HepG2 (cell line): ENCODE results near the gene UXS1. TPM values are rescaled to one million over a fixed set of nuclear protein-coding genes. Genes with fewer than 3 reads are reported as not detected.
A peak's percentile ranks its signal among the peaks of the same experiment; 100 is the strongest.

Experiments
- ATF7-NPFF ChIP-seq: sonication (generic); formaldehyde crosslinking; IDR thresholded peaks from 2 replicates; pipeline ENCODE4 v1.8.1; 2023; ENCODE audit warnings: mild to moderate bottlenecking, low read depth, missing genetic modification reagents, moderate library complexity
- CC2D1A ChIP-seq: sonication (generic); formaldehyde crosslinking; IDR thresholded peaks from 2 replicates; pipeline ENCODE4 v1.8.1; 2023; ENCODE audit warnings: mild to moderate bottlenecking, missing genetic modification reagents
- CEBPZ ChIP-seq: IDR thresholded peaks from 2 replicates; pipeline ENCODE4 v1.6.1; 2012; ENCODE audit warnings: low read length, improper control_type of control experiment
- EP300 ChIP-seq, 3 experiments: sonication (generic) in 1 of 3; formaldehyde crosslinking in 1 of 3; IDR thresholded peaks; 2 replicates each; pipeline versions ENCODE4 v1.5.1 to v1.6.1; 2011 to 2020; ENCODE audit warnings: low read depth in 2 of 3, low read length in 2 of 3, borderline replicate concordance in 1 of 3, improper control_type of control experiment in 1 of 3, mild to moderate bottlenecking in 1 of 3, missing genetic modification reagents in 1 of 3, moderate library complexity in 1 of 3
- FOXP1 ChIP-seq, 2 experiments: fragments of 450-650 bp in 1 of 2; IDR thresholded peaks; 2 replicates each; pipeline ENCODE4 v1.6.1; 2017 to 2018; ENCODE audit warnings: antibody characterized with exemption in 1 of 2
- GTF2F1 ChIP-seq: fragments of 150-350 bp; IDR thresholded peaks from 2 replicates; pipeline ENCODE4 v1.6.1; 2014; ENCODE audit warnings: low read length
- HCFC1 ChIP-seq: fragments of 150-350 bp; IDR thresholded peaks from 2 replicates; pipeline ENCODE4 v1.6.1; 2014; ENCODE audit warnings: low read depth, low read length
- HHEX ChIP-seq: IDR thresholded peaks from 2 replicates; pipeline ENCODE4 v1.6.1; 2016; ENCODE audit warnings: control low read depth
- HNRNPUL1 ChIP-seq: fragments of 200-400 bp; formaldehyde crosslinking; IDR thresholded peaks from 2 replicates; pipeline ENCODE4 v1.6.1; 2017; ENCODE audit warnings: low read depth, mild to moderate bottlenecking, low read length, moderate library complexity
- HOXA3 ChIP-seq: sonication (generic); formaldehyde crosslinking; IDR thresholded peaks from 2 replicates; pipeline ENCODE4 v1.5.0; 2020; ENCODE audit warnings: missing genetic modification reagents
- KDM5B ChIP-seq: sonication (generic); formaldehyde crosslinking; IDR thresholded peaks from 2 replicates; pipeline ENCODE4 v1.4.0; 2020; ENCODE audit warnings: missing genetic modification reagents, mild to moderate bottlenecking, borderline replicate concordance
- MYNN ChIP-seq: sonication (generic); formaldehyde crosslinking; IDR thresholded peaks from 2 replicates; pipeline ENCODE4 v1.4.0; 2020; ENCODE audit warnings: mild to moderate bottlenecking, low read depth, missing genetic modification reagents
- NAIF1 ChIP-seq: sonication (generic); formaldehyde crosslinking; IDR thresholded peaks from 2 replicates; pipeline ENCODE4 v1.5.0; 2020; ENCODE audit warnings: mild to moderate bottlenecking, missing genetic modification reagents, borderline replicate concordance
- NFATC3 ChIP-seq: sonication (generic); formaldehyde crosslinking; IDR thresholded peaks from 2 replicates; pipeline ENCODE4 v1.5.1; 2020; ENCODE audit warnings: mild to moderate bottlenecking, missing genetic modification reagents
- NFYB ChIP-seq: sonication (generic); formaldehyde crosslinking; IDR thresholded peaks from 2 replicates; pipeline ENCODE4 v1.4.0; 2020; ENCODE audit warnings: missing genetic modification reagents
- SNAI1 ChIP-seq: sonication (generic); formaldehyde crosslinking; IDR thresholded peaks from 2 replicates; pipeline ENCODE4 v1.5.0; 2020; ENCODE audit warnings: mild to moderate bottlenecking, missing genetic modification reagents, borderline replicate concordance
- SNRNP70 ChIP-seq: fragments of 200-400 bp; formaldehyde crosslinking; IDR thresholded peaks from 2 replicates; pipeline ENCODE4 v1.6.1; 2017; ENCODE audit warnings: mild to moderate bottlenecking, low read depth, low read length, moderate library complexity
- TRIM24 ChIP-seq: sonication (generic); formaldehyde crosslinking; IDR thresholded peaks from 2 replicates; pipeline ENCODE4 v1.8.0; 2022; ENCODE audit warnings: mild to moderate bottlenecking, missing genetic modification reagents
- ZFYVE20 ChIP-seq: sonication (generic); formaldehyde crosslinking; IDR thresholded peaks from 2 replicates; pipeline ENCODE4 v1.8.0; 2023; ENCODE audit warnings: low read depth, mild to moderate bottlenecking, moderate library complexity, missing genetic modification reagents, borderline replicate concordance
- ZNF33B ChIP-seq: sonication (generic); formaldehyde crosslinking; IDR thresholded peaks from 2 replicates; pipeline ENCODE4 v1.5.1; 2020; ENCODE audit warnings: mild to moderate bottlenecking, missing genetic modification reagents
- ZNF530 ChIP-seq: sonication (generic); formaldehyde crosslinking; IDR thresholded peaks from 2 replicates; pipeline ENCODE4 v1.5.0; 2020; ENCODE audit warnings: low read depth, mild to moderate bottlenecking, missing genetic modification reagents
- polyA plus RNA-seq, 8 experiments: library from polyadenylated mRNA; depleted of rRNA in 3 of 8; stranded (reverse) in 7 of 8; unstranded in 1 of 8; fragments of >200 nt; fragmentation: Illumina TruSeq in 4 of 8; extraction: Trizol in 4 of 8; gene quantifications; 2 replicates each; pipeline versions ENCODE4 v1.2.1 to v1.2.3, GENCODE V29; 2011 to 2016; ENCODE audit warnings: low read depth in 4 of 8, missing spikeins in 1 of 8, mixed read lengths in 1 of 8; ENCODE audit not compliant: insufficient read depth in 1 of 8
- total RNA-seq, 5 experiments: library from RNA; depleted of rRNA; stranded (reverse); fragments of >200 nt; fragmentation: Illumina TruSeq; extraction: Trizol; gene quantifications; 2 replicates each; pipeline ENCODE4 v1.2.3, GENCODE V29; 2016; ENCODE audit warnings: low read depth in 1 of 5
- TF ChIP-seq, protein P1 (sequence below), 2 experiments: sonication (generic) in 1 of 2; formaldehyde crosslinking in 1 of 2; IDR thresholded peaks; 2 replicates each; pipeline versions ENCODE4 v1.4.0 to v1.6.1; 2016 to 2020; ENCODE audit warnings: borderline replicate concordance in 1 of 2, low read depth in 1 of 2, mild to moderate bottlenecking in 1 of 2, missing genetic modification reagents in 1 of 2

Gene UXS1
- total and polyA plus RNA-seq, 2 of the 13 experiments (the other 11 are each of a cell fraction or from before 2014, with no cell fraction given), result 53.3 to 110 TPM

- TF ChIP-seq CEBPZ (no peak), ATF7-NPFF (CRISPR knock-in tag) (peak; percentile 75; the same call in 1 of the 2 replicates), HHEX (CRISPR knock-in tag) (no peak), TRIM24 (CRISPR knock-in tag) (no peak), ZNF530 (CRISPR knock-in tag) (no peak), ZNF33B (no peak), EP300 (IDR thresholded peaks at IDR 0.05; ENCODE audit: low read depth in 2 of 2, low read length in 2 of 2) (no peak), EP300 (CRISPR knock-in tag; IDR thresholded peaks at IDR 0.05; ENCODE audit: borderline replicate concordance) (no peak; the same call in 1 of the 2 replicates), NAIF1 (CRISPR knock-in tag) (no peak), KDM5B (peak; percentile 56; the same call in 1 of the 2 replicates), CC2D1A (CRISPR knock-in tag) (no peak), FOXP1 (IDR thresholded peaks at IDR 0.05) (no peak), FOXP1 (CRISPR knock-in tag; IDR thresholded peaks at IDR 0.05) (no peak), SNRNP70 (no peak), NFATC3 (no peak), SNAI1 (CRISPR knock-in tag) (no peak), HNRNPUL1 (0 out of 2 replicates have a peak, but pooled peaks have one; percentile 61), MYNN (no peak), GTF2F1 (no peak), HOXA3 (CRISPR knock-in tag) (no peak; the same call in 1 of the 2 replicates), NFYB (CRISPR knock-in tag) (no peak), HCFC1 (0 out of 2 replicates have a peak, but pooled peaks have one; percentile 8), ZFYVE20 (CRISPR knock-in tag) (no peak)
- TF ChIP-seq, protein P1, sequence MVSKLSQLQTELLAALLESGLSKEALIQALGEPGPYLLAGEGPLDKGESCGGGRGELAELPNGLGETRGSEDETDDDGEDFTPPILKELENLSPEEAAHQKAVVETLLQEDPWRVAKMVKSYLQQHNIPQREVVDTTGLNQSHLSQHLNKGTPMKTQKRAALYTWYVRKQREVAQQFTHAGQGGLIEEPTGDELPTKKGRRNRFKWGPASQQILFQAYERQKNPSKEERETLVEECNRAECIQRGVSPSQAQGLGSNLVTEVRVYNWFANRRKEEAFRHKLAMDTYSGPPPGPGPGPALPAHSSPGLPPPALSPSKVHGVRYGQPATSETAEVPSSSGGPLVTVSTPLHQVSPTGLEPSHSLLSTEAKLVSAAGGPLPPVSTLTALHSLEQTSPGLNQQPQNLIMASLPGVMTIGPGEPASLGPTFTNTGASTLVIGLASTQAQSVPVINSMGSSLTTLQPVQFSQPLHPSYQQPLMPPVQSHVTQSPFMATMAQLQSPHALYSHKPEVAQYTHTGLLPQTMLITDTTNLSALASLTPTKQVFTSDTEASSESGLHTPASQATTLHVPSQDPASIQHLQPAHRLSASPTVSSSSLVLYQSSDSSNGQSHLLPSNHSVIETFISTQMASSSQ (IDR thresholded peaks at IDR 0.05; ENCODE audit: low read depth), result no peak
- TF ChIP-seq, protein P1 (CRISPR knock-in tag; IDR thresholded peaks at IDR 0.05; ENCODE audit: borderline replicate concordance), result peak; percentile 55; the same call in 1 of the 2 replicates
Observed at GRCh38 chr2:106193977-106194778, at the start of gene UXS1 (continued).
